Uterus (tissue), 4 donors: Measurements from ENCODE around the gene ARID2. TPM values are rescaled to one million over a fixed set of nuclear protein-coding genes. Genes with fewer than 3 reads are reported as not detected.

Experiments
- DNase-seq, 2 donors: peaks; one replicate each; pipeline ENCODE4 v3.0.0-alpha.2; 2019 to 2020
- H3K27ac ChIP-seq, 2 donors: fragments of 200-600 bp; sonication (generic); 1 replicate in 1 of 2; 2 replicates in 1 of 2; pipeline ENCODE4 v1.5.1; 2016 to 2018
- H3K27me3 ChIP-seq, 2 donors: fragments of 200-600 bp; sonication (generic); one replicate each; pipeline ENCODE4 v1.5.1; 2018 to 2019; ENCODE audit warnings: control low read depth in 1 of 2
- H3K36me3 ChIP-seq, 2 donors: fragments of 200-600 bp; sonication (generic); one replicate each; pipeline ENCODE4 v1.5.1; 2019; ENCODE audit warnings: control low read depth in 1 of 2
- H3K4me1 ChIP-seq, 2 donors: fragments of 200-600 bp; sonication (generic); one replicate each; pipeline ENCODE4 v1.5.1; 2018 to 2019; ENCODE audit warnings: control low read depth in 1 of 2
- H3K4me3 ChIP-seq, 2 donors: fragments of 200-600 bp; sonication (generic); 1 replicate in 1 of 2; 2 replicates in 1 of 2; pipeline ENCODE4 v1.5.1; 2018 to 2019; ENCODE audit warnings: mild to moderate bottlenecking in 1 of 2
- H3K9me3 ChIP-seq, 2 donors: fragments of 200-600 bp; sonication (generic); one replicate each; pipeline ENCODE4 v1.5.1; 2019; ENCODE audit warnings: control low read depth in 1 of 2
- POLR2A ChIP-seq, 2 donors: fragments of 450-650 bp; IDR thresholded peaks; one replicate each; pipeline ENCODE4 v1.6.1; 2016; ENCODE audit warnings: antibody characterized with exemption in 2 of 2, mild to moderate bottlenecking in 1 of 2, moderate library complexity in 1 of 2
- intact Hi-C: fragments of 100-400 bp; cut with DNase I; formaldehyde crosslinking; loops from one replicate; pipeline ENCODE4 v1.15.1; 2023; ENCODE audit warnings: low total_unique reads
- total RNA-seq, 4 donors: library from RNA; depleted of rRNA in 3 of 4; stranded (reverse); fragments of >200 nt in 3 of 4; gene quantifications; one replicate each; pipeline versions ENCODE4 v1.1.0 to v1.2.4, GENCODE V29; 2014 to 2023
- TF ChIP-seq, protein P1 (sequence below), 4 experiments: fragments of 200-600 bp in 2 of 4; fragments of 450-650 bp in 2 of 4; sonication (generic) in 2 of 4; IDR thresholded peaks; one replicate each; pipeline ENCODE4 v1.5.1; 2016 to 2019; ENCODE audit warnings: antibody characterized with exemption in 4 of 4, mild to moderate bottlenecking in 2 of 4, moderate library complexity in 1 of 4
- donor health status: DM: yes; HTN: yes; CAD: no.

Gene ARID2
- total RNA-seq, 4 donors from 2014 or later, result 24.3 to 112 (median 56.8) TPM

DNA sequence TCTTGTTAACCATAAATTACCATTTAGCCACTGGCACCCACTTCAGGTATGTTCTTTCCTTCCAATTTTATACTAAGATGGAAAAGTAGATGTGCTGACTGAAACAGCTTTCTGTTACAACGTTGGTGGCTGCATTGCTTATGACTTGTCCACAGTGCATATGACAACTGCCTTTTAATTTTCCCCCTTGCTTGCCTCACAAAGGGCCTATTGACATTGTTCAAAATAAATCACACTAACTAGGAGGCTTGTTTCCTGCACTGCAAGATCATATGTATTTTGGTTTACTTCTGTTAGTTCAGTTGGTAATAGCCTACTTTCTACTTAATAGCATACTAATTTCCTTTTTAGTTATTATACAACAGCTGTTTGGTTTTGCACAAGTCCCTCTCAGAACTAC, 205.4 kb downstream of the ARID2 start:
- intact Hi-C loops, result no loop called here
- Histone ChIP-seq H3K27ac (no peak overlapping the region), H3K4me1 (no peaks in the 10 kb centered on the region), H3K4me3 (no peak overlapping the region), H3K27me3 (no peaks in the 10 kb centered on the region), H3K36me3 (no peaks in the 10 kb centered on the region), H3K9me3 (no peaks in the 10 kb centered on the region)
- TF ChIP-seq, protein P1, sequence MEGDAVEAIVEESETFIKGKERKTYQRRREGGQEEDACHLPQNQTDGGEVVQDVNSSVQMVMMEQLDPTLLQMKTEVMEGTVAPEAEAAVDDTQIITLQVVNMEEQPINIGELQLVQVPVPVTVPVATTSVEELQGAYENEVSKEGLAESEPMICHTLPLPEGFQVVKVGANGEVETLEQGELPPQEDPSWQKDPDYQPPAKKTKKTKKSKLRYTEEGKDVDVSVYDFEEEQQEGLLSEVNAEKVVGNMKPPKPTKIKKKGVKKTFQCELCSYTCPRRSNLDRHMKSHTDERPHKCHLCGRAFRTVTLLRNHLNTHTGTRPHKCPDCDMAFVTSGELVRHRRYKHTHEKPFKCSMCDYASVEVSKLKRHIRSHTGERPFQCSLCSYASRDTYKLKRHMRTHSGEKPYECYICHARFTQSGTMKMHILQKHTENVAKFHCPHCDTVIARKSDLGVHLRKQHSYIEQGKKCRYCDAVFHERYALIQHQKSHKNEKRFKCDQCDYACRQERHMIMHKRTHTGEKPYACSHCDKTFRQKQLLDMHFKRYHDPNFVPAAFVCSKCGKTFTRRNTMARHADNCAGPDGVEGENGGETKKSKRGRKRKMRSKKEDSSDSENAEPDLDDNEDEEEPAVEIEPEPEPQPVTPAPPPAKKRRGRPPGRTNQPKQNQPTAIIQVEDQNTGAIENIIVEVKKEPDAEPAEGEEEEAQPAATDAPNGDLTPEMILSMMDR (IDR thresholded peaks at IDR 0.05), result no peak
- TF ChIP-seq POLR2A (IDR thresholded peaks at IDR 0.05), result no peak
- no peak for DNase-seq

DNA sequence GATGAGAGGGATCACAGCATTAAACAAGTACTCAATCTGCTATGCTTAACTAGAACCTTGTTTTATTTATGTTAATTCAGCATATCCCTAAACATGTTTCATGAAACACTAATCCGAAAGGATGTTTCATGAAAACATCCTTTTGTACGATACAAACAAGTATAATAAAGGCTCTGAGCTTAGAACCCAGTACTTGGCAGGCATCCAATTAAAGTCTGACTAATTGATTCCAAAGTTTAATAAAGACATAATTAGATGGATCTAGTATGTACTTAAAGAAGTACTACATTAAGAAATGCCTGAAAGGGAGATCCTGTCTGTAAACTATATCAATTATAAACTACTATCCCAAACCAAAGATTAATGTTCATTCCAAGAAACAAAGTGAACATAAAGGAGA, 209.1 kb downstream of the ARID2 start:
- Histone ChIP-seq H3K4me1 (no peaks in the 10 kb centered on the region), H3K27me3 (no peaks in the 10 kb centered on the region), H3K27ac (no peak overlapping the region), H3K4me3 (no peak overlapping the region), H3K36me3 (no peaks in the 10 kb centered on the region), H3K9me3 (no peaks in the 10 kb centered on the region)
- DNase-seq, result no peak
- intact Hi-C loops, result no loop called here
- TF ChIP-seq, protein P1 (IDR thresholded peaks at IDR 0.05), result no peak
- no peak for TF ChIP-seq POLR2A (IDR thresholded peaks at IDR 0.05)

DNA sequence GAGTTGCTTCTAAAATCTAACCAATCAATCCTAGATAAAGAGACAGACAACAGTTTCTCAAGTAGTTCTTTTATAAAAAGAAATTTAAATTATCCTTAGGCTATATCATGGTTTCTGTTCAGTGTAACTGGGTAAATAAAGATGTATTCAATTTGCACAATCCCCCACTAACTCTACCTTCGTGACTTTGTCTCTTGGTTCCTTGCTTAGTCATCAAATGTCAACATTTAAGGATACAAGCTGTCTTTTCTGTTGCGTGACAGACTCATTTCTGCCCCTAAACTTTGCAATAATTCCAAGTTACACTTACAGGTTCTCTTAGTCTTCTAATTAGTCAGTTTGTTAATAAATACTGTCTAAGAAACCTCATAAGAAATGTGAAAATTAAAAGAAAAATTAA, 210.3 kb downstream of the ARID2 start:
- intact Hi-C loops, result no loop called here
- TF ChIP-seq, protein P1 (IDR thresholded peaks at IDR 0.05), result no peak
- no peak for TF ChIP-seq POLR2A (IDR thresholded peaks at IDR 0.05)
- no peaks in the 10 kb centered on the region for H3K9me3 ChIP-seq
- H3K27ac ChIP-seq, result no peak overlapping the region
- H3K4me1 ChIP-seq, result no peaks in the 10 kb centered on the region
- DNase-seq, result no peak
- H3K36me3 ChIP-seq, result no peaks in the 10 kb centered on the region
- H3K27me3 ChIP-seq, result no peaks in the 10 kb centered on the region
- H3K4me3 ChIP-seq, result no peak overlapping the region

- Histone ChIP-seq H3K36me3 (no peaks in the 10 kb centered on the region), H3K9me3 (no peaks in the 10 kb centered on the region), H3K4me3 (no peak overlapping the region), H3K4me1 (no peaks in the 10 kb centered on the region), H3K27me3 (no peaks in the 10 kb centered on the region), H3K27ac (no peak overlapping the region)
- no peak for TF ChIP-seq POLR2A (IDR thresholded peaks at IDR 0.05)
- TF ChIP-seq, protein P1 (IDR thresholded peaks at IDR 0.05), result no peak
- intact Hi-C loops, result no loop called here
- no peak for DNase-seq
These were observed 215.3 kb downstream of the ARID2 start for GRCh38 chr12:45944771-45945170.

GRCh38 chr12:45946435-45946834, 216.9 kb downstream of the ARID2 start:
- no peak overlapping the region for H3K27ac ChIP-seq
- intact Hi-C loops, result no loop called here
- no peak overlapping the region for H3K4me3 ChIP-seq
- H3K4me1 ChIP-seq, result no peaks in the 10 kb centered on the region
- DNase-seq, result no peak
- TF ChIP-seq, protein P1 (IDR thresholded peaks at IDR 0.05), result no peak
- TF ChIP-seq POLR2A (IDR thresholded peaks at IDR 0.05), result no peak
- no peaks in the 10 kb centered on the region for H3K27me3 ChIP-seq
- no peaks in the 10 kb centered on the region for H3K9me3 ChIP-seq
- H3K36me3 ChIP-seq, result no peaks in the 10 kb centered on the region
